NAMALWA (cell line): ENCODE results near the gene TMEM266.
"Not testable (repeated sequence)": the region's sequence is repeated elsewhere in the genome, so short reads cannot be mapped to it uniquely, and the experiment has no call there.

ENCODE experiments used
- DNase-seq: peaks from one replicate; pipeline ENCODE4 v3.0.0-alpha.2; 2015; ENCODE audit warnings: low spot score

The TMEM266 gene, protein sequence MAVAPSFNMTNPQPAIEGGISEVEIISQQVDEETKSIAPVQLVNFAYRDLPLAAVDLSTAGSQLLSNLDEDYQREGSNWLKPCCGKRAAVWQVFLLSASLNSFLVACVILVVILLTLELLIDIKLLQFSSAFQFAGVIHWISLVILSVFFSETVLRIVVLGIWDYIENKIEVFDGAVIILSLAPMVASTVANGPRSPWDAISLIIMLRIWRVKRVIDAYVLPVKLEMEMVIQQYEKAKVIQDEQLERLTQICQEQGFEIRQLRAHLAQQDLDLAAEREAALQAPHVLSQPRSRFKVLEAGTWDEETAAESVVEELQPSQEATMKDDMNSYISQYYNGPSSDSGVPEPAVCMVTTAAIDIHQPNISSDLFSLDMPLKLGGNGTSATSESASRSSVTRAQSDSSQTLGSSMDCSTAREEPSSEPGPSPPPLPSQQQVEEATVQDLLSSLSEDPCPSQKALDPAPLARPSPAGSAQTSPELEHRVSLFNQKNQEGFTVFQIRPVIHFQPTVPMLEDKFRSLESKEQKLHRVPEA

DNA sequence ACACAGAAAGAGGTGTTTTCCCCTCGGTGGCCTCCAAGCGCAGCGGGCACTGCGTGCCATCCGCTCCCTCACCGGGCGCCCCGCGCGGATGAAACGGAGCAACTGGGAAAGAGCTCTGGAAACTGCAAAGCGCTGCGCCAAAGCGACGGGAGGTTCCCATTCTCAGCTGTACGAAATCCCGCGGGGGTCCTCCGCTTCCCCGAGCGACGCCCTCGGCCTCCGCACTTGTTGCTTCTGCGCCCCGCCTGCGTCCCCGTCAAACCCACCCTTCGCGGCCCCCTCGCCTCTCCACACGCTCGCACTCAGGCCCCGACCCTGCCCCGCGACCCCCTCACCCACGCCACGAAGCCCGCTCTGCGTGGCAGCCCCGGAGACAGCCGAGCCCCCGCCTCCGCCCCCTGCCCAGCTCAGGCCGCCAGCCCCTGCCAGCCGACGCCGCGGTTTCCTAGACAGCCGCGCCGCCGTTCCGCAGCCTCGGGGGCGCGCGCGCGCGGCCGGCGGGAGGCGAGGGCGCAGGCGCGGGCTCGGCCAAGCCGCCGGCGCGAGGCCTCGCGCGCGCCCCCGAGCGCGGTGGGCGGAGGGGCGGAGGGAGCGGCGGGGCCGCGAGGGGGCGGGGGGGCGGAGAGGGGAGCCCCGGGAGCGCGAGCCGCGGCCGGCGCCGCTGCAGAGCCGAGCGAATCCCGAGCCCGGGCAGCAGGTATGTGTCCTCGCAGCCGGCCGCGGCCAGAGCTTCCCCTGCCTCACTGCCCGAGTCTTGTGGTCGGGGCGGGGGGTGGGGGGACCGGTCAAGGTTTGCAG lies at the start of gene TMEM266:
Gene TMEM266, plus strand, starts transcription at position 666 of the 798 bp plus-strand sequence. CDS start 74,279 bp downstream, outside the sequence.
- DNase-seq, result peak; percentile 57

GRCh38 chr15:76010613-76011012 lies 49.2 kb upstream of the TMEM266 start:
- DNase-seq, result no peak

DNA sequence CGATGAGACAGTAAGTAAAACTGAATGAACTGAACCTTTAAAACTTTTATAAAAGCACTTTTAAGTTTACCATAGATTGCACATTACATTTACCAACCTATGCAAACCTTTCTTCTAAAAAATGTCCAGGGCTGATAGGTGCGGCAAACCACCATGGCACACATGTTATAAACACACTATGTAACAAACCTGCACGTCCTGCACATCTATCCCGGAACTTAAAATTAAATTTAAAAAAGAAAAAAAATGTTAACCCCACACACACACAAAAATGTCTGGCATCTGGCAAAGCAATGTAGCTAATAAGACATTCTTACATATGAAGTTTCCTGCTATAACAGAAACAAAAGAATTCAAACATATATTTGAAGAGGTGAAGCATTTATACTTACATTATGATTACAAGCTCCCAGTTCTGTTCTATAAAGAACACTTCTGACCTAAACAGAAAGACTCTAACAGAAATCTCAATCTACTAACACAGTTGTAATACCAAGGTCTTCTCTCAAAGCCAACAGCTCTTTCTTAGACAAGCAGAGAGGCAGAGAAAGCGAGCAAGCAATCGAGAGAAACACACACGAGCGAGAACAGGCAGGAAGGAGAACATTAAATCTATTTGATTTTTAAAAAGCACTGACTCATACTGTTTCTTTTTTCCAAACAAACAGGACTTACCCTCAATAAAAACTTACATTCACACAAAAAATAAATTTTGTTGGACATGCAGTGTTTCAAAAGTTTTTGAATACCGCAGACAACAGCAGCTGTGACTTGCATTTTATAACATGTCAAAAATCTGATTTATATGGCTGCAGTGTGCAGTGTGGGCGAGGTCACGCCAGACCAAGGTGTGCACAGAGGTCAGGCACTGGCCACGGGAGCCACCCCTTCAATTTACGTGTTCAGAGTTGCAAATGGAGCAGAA lies 47.9 kb upstream of the TMEM266 start, which contains the start of gene NRG4:
Gene NRG4, minus strand, starts transcription at position 798 of the 925 bp plus-strand sequence. CDS start 1,194 bp downstream, outside the sequence.
- peak; percentile 58 for DNase-seq

- DNase-seq, result not testable (repeated sequence)
Measured at GRCh38 chr15:76013470-76013869, 46.3 kb upstream of the TMEM266 start.

DNA sequence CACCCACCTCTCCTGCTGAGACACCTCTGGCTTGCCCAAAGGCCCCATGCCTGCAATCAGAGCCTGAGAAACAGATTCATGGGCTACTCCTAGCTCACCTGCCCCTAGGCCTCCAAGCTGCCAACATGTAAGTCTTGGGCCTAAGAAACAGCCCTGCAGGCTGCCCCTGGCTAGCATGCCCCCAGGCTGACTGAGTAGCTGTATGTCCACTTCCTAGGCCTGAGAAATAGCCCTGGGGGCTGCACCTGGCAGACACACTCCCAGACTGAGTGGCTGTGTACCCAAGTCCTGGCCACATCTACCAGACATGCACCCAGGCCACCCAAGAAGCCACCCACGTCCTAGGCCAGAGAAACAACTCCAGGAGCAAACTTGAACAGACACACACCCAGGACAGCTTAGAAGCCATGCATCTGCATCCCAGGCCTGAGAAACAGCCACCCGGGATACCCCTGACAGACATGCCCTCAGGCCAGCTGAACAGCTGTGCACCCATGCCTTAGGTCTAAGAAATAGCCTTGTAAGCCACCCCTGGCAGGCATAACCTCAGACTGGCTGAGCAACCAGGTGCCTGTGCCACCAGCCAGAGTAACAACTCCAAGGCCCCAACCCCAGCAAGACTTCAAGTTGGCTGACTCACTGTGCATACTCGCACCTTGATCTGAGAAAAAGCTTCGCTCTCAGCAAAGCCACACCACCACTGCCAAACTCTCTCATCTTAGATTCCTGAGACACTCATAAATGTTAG lies 35.6 kb upstream of the TMEM266 start:
- DNase-seq, result no peak

DNA sequence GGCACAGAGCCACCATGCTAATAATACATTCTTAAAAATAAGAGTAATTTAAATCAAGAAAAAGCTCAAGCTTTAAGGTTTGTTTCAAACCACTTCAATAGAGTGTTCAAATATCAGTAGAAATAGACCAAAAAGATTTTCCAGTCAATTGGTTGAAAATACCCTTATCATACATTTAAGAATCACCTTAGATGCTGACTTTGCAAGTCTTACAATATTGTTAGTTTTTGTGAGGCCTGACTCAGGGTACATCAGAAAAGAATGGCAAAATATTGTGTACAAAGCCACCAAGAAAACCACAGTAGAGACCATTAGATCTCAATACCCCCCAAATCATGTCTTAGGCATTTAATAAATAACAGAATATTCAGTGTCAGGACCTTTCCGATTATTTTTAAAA lies 27.7 kb upstream of the TMEM266 start:
- DNase-seq, result no peak

DNA sequence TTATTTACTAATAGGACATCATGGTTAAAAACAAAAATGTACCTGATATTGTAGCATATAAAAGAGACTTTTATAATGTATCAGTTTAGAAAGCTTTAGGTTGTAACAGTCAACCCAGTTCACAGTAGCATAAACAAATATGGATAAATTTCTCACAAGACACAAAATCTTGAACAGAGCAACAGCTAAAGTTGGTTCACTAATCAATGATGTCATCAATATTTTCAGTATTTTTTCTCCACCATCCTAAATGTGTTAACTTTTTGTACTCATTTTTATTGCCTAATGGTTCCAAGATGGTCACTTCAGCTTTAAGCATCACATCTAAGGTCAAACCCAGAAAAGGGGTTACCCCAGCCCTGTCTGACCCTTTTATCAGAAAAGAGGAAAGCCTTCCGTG lies 26.3 kb upstream of the TMEM266 start:
- DNase-seq, result no peak

DNA sequence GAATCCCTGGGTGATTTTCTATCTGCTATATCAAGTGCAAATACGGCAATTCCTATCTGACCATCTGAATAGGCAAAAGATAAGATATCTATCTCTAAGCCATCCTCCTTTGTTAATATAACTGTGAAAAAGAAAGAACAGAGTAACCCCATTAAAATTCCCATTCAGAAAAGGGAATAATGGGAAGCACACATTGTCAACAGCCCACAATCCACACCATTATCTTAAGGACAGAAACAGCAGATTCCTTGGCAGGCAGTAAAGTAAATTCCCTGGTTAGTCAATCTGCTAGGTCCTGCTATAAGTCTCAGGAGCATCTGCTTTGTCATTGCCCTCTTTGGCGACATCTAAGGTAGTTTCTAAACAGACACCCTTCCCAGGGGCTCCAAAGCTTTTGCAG lies 25.7 kb upstream of the TMEM266 start:
- DNase-seq, result no peak

DNA sequence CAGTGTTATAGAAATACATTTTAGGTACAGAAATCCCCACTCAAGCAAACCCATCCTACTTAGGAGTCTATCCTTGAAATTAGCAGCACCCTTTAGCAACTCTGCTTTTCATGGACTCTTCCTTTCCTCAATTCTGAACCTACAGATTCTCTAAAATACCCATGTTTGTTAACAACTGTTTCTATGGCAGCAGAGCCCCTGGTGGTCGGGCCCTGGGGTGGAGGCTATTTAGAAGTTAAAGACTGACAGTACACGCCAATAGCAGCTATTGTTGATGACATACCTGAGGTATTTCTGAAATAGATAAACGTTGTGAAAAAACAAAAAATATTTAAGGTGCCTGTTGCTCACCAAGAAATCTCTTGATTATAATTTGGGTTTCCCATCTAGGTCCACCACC lies 24.2 kb upstream of the TMEM266 start:
- DNase-seq, result peak; percentile 7

GRCh38 chr15:76038512-76038911 lies 21.3 kb upstream of the TMEM266 start:
- DNase-seq, result no peak

- not testable (repeated sequence) for DNase-seq
Measured at GRCh38 chr15:76054201-76054600, 5.6 kb upstream of the TMEM266 start.

- DNase-seq, result peak; percentile 62
Measured at GRCh38 chr15:76056931-76057330, 2.9 kb upstream of the TMEM266 start.

DNA sequence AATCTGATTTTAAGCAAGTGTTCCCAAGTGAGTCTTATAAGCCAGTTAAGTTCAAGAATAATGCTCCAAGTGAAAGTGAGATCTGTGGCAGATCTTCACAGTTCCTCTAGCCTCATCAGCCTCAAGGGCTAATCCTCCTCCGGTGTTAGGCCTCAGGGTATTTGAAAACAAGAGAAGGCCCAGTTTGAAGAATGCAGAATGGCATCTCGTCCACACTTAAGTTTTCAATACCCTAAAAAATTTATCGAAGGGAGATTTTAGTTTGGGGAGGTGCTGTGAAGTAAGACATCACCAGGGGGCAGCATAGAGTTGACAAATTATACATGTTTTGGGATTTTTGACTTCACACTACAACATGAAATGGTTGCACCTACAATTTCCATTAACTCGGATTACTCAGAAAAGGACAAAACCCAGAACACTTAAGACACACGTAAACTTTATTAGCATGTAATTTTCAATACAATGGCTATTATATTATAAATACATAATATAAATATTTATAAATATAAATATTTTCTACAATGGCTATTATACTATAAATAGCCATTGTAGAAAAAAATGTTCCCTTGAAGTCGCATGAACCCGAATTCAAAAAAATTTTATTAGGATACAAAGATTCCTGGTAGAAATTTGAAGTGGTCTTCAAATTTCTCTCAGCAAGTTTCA lies 2.3 kb upstream of the TMEM266 start:
- DNase-seq, result peak; percentile 83

DNA sequence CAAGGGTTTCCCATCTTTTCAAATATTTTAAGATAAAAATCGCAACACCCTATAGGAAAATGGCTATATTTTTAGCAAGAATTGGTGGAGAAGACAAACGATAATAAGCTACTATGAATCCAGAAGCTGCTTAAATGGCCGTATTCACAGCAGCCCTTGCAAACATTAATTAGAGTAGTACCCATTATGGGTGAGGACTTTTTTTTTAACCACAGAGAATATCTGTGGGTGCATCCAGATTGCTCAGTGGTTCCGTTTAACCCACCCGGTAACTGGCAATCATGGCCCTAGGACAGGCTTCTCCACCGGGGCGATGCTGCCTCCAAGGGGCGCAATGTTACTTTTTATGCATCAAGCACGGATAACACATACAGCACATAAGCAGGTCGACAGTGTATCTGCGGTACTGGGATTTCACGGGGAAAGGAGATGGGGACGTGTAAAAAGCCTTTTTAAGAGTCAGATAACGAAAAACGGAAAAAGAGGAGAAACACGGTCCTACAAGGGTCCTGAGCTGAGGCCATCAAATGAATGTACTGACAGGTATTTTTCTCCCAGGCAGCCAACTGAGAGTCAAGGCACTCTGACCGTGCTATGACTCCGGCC lies 968 bp upstream of the TMEM266 start:
- peak; percentile 53 for DNase-seq

- peak; percentile 33 for DNase-seq
Measured at GRCh38 chr15:76060118-76060989, 569 bp downstream of the TMEM266 start.

- no peak for DNase-seq
Measured at GRCh38 chr15:76061700-76062099, 1.9 kb downstream of the TMEM266 start.

DNA sequence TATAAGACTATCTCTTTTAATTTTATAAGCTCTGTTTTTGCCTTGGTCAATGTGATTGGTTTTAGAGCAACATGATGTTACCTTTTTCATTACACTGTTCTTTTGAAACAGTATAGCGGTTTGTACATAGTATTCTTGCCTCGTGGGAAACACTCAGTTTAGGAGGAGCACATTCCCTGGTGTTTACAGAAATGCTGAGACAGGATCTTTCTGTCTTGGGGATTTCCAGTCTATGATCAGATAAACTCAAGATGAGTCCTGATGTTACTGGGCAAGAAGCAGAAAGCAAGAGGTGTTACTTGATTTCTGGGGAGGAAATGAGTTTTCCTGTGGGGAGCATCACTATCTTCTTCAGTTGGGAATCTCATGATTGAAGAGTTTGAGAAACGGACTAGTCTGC lies 2.5 kb downstream of the TMEM266 start:
- DNase-seq, result no peak

DNA sequence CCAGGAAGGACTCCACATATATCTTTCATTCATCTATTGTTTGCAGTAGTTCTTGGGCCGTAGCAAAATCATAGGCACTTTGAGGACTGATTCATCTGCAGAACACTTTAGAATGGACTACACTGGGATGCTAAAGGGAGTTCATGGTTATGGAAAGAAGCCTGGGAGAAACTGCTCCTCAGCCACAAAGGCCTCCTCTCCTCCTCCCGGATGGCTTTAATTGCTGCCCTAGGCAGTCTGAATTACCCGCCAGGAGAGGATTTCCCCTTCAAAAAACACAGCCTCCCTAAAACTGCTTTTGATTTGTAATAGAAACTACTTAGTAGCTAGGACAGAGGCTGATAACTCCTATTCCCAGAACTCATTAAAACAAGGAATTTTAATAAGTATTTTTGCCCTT lies 4.6 kb downstream of the TMEM266 start:
- no peak for DNase-seq

DNA sequence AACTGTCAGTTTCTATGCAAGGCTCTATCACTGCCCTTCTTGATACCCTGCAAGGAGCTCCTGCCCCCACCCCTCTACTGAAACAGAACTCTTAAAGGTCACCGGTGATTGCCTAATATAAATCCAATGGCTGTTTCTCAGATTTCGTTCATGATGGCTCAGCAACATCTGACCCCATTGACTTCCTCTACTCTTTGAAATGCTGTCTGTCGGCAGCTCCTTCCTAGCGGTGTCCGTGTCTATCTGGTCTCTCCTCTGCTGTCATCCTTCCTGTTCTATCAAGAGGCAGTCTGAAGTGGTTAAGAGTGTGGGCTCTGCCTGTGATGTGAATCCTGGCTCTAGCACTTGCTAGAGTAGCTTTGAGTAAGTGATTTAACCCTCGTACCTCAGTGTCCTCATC lies 5.5 kb downstream of the TMEM266 start:
- no peak for DNase-seq
